HG03139 (cell line): ENCODE measurements around the gene IL17REL.
A peak's percentile ranks its signal among the peaks of the same experiment; 100 is the strongest.

Experiments used
- ATAC-seq: cut with Tn5 transposase; IDR thresholded peaks from one replicate; pipeline ENCODE4 v1.9.1; 2021; ENCODE audit not compliant: unreplicated experiment

IL17REL gene

DNA sequence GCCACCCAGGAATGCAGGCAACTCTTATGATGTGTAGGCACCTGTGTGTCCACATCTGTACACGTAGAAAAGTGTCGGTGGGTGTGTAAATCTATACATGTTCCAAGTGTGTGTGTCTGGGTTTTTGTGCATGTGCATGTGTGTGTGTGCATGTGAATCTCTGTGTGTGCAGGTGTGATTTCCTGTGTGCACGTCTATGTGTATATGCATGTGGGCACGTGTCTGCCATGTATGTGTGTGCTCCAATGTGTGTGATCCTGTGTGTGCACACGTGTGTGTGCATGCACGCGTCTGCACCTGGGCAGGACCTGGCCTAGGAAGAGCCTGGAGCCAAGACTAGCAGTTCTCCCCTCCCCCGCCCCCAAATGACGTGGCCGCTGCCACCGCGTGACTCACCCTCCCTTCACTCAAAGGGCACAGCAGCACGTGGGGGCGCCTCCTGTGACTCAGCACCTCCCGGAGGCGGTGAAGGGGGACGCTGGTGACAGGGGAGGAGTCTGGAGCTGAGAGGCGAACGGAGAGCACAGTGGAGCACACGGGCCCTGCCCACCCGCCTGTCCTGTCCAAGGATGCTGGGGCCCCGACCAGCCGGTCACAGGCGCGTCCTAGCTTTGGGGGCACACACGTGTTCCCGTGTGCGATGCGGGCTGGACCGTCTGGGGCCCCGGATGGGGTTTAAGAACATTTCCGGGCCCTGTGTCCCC is 41.9 kb downstream of the IL17REL start:
- peak; percentile 50 for ATAC-seq

DNA sequence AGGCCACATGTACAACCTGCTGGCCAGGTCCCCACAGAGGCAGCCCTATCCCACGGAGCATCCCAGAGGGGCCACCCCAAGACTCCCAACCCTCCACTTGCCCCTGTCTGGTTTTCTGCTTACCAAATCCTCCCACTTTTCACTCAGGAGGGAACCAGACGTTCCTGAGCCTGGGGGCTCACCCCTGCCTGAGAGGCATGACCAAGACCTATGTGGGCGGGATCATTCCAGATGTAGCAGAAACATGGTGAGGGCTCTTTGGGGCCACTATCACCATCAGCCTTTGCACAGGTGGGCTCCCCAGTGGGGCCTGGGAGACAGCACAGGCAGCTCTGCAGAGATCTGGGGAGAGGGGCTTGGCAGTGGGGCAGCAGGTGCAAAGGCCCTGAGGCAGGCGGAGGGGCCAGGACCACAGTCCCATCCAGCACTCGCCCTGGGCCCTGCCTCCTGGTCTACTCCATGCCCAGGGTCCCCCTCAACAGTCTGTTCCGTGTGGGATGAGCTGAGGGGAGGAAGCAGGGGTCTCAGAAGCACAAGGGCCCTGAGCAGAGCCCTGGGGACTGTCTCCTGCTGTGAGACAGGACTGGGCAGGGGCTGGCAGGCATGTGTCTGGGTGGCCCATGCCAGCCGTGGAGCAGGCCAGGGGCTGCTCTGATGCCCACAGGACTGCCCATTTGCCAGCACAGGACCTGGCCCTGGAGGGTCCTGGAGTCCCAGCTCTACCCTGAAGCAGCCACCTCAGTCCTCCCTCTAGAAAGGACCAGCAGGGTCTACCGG is 42.6 kb downstream of the IL17REL start:
- ATAC-seq = no peak

DNA sequence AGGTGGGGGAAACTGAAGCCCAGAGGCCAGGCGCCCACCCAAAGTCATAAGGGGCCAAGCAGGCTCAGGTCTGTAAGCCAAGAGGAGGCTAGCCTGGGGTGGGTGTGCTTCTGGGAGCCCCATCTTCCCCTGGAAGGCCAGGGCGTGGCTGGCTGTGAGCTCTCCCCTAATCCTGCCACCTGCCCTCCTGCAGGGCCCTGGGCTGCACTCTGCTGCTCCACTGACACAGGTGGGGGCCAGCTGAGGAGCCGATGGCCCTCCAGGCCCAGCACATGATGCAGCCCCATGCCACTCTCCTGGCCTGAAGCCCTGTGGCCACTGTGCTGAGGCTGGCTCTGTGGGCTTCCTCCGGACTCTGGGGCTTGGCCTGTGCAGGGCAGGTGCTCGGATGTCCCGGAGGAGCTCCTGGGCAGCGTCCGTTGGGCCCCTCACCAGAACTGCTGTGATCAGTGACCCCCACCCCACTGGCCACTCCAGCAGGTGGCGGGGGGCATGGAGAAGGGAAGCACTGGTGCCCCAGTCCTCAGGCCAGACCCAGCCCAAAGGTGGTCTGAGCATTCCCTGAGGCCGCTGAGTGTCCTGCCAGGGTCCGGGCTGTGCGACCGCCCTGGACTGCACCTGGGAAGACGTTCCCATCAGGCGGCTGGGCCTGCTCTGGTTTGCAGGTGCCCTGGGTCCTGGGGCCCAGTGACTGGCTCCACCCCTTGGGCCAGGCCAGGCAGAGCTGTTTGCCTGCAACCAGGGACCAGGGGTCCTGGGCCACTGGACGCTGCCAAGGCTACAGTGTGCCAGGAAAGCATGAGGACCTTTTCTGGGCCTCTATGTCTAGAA is 43.5 kb downstream of the IL17REL start:
- ATAC-seq = no peak

DNA sequence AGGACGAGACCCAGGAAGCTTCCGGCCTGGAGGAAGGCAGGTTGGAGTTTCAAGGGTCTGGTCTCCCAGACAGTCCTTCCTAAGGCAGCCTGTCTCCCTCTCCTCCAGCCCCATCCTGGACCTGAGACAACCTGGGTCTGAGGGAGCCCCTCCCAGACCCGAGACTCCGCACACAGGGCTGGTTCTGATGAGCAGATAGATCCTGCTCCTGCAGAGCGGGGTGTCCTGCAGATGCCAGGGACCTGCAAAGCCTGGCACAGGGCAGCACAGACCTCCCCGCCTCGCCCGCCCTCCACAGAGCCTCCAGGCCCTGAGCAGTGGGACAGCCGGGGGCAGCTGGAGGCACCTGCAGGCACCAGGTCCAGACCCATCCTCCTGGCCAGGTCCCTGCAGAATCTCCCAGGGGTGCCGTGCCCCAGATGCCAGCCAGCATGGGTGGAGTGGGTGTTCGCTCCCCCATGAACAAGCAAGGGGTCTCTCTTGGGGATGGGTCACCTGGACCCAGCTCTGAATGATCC is 44.2 kb downstream of the IL17REL start:
- ATAC-seq = no peak

DNA sequence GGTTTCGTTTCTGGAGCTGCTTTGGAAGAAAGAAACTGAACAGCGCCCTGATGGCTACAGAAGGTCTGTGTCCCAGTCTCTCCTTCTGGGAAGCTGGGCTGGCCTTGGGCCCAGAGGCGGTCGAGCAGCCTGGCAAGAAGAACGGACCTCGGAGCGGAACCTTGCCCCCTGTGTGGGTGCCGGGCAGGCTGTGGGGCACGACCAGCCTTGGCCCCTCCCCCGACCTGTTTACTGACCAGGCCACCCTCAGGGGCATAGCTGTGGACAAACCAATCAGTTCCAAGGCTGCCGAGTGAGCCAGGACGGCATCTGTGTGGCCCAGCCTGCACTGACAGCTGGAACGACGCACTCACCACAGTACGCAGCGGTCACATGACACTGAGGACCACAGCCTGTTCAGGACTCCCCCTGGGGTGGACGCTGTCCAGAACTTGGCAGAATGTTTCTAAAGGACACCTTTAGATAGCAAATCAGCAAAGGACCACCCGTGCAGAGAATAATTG is 44.8 kb downstream of the IL17REL start:
- ATAC-seq = no peak

DNA sequence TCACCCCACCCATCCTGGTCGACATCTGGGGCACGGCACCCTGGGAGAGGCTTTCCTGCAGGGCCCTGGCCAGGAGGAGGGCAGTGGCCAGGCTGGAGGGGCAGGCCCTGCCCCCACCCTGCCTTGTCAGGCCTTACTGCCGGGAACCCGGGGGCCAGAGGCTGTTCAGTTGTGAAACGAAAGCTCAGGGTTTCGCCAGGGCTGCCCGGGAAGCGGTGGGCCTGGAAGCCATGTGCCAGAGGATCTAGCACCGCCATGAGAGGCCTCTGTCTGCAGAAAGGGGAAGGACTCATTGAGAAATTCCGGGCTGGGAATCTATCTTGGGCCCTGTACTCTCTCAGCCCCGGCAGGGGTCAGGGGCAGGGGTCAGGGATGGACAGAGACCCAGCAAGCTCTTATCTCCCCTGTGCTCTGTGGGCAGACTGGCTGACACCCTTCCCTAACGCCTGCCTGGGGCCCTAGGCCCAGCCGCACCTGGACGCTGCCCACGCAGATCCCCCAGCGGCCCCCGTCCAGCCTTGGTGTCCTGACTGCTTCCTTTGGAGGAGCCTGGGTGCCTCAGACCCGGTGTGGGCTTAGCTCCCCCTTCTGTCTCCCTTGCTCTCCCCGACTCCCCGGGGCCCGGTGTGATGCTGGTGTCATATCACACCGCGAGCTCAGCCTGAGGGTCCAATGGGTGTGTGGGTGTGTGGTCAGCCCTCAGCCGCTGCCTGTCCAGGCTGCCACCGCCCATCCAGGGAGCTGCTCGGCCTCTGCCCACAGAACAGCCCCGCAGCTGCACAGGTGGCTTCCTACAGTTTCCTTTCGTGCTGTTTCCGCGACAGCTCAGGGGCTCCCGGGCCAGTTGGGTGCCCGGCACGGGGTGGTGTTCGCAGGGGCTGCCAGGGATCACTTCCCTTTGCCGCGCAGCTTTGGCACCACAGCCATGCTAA is 45.5 kb downstream of the IL17REL start:
- no peak for ATAC-seq

DNA sequence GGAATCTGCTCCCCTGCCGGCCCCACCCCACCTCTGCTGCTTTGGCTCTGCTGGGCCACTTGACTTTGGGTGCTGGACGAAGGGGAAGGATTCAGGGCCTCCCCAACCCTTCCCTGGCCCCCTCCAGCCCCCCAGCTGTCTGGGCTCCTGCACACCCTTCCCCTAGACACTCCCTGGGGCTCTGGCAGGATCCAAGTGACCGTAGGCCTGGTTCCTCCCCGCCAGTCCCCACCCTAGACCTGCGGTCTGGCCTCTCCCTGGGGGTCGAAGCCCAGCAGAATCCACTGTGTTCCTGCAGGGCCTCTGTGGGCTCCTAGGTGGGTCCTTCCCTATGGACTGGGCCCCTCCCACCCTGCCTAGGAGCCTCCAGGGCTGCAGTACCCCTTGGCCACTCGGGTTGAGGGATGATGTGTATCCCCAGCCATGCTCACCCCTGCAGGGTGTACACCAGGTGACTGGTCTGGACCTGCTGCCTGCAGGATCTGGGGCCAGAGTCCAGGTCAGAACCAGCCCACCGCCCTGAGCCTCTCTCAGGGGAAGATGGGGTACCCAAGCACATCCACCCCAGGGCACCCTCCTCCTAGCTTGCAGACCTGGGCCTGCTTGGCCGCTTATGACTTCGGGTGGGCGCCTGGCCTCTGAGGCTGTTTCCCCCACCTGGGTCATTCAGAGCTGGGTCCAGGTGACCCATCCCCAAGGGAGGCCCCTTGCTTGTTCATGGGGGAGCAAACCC is 46.4 kb downstream of the IL17REL start:
- ATAC-seq = no peak

DNA sequence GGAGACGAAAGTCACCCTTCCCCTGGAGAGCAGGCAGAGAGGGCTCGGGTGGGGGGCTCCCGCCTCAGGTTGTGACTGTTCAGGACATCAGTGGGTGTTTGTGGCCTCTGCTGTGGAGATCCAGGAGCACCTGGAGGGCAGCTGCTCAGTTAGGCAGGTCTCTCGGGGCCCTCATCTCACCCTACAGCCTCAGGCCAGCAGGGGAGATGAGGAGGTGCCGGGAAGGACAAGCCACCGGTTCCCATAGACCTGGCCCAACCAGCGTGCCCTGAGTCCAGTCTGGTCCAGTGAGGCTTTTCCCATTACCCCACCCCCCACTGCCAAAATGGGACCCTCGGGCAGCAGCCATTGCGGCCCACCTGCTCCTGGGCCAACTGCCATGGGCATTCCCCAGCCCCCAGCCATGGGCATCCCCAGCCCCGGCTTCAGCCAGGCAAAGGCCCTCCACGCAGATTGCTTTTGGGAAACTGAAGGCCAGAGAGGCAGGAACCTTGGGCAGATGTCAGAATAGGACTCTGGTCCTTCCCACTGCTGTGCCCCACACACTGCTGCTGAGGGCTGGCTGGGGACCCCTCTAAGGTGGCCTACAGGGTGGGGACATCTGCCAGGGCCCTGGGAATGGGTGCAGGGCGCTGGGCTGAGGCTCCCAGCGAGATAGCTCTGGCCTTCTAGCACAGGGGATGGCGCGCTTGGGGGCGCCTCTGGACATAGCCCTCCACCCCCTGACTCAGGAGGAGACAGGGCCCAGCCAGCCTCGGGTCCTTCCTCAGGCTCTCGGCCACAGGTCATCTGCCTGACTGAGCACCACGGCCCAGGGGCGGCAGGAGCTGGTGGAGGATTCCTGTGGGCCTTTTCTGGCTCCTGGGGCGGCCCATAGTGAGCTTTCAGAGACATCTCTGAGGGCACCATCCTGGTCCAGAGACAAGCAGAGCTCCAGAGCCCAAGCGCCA is 47.2 kb downstream of the IL17REL start:
- ATAC-seq = no peak

DNA sequence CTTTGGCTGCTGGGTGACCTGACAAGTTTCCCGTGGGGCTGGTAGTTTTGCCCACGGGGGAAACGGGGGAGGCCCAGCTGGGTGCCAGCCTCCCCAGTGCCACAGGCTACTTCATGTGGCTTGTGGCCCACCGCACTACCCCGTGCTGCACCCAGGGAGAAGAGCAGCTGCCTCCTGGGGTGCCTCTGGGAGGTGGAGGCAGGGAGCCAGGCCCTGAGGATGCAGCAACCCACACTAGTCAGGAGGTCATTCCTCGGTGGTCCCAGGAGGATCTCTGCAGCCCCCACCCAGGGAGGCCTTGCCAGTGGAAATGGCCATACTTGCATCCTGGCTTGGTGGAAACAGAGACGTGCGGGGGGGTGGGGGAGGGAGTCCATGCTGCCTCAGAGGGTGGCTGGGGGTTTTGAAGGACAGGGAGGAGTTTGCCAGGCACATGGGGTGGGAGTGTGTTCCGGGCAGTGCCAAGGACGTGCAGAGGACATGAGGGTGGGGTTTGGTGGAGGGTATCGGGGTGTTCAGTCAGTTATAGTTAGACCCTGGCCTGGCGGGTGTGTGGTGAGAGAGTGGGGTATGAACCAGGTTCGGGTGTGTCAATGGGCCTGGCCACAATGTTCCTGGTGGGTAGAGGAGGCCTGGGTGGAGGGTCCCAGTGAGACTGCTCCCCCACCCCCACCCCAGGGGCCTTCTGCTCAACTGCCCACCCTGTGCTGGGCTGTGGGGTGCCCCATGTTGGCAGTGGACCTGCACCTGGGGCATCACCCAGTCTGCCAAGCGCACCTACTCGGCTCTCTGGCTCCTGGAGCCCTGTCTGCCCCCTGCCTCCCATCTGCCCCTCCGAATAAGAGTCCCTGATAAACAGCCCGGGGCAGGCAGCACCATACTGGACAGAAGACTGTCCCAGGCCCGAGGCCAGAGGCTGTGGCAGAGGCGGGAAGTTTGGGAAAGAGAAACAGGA is 48.2 kb downstream of the IL17REL start:
- ATAC-seq = no peak

DNA sequence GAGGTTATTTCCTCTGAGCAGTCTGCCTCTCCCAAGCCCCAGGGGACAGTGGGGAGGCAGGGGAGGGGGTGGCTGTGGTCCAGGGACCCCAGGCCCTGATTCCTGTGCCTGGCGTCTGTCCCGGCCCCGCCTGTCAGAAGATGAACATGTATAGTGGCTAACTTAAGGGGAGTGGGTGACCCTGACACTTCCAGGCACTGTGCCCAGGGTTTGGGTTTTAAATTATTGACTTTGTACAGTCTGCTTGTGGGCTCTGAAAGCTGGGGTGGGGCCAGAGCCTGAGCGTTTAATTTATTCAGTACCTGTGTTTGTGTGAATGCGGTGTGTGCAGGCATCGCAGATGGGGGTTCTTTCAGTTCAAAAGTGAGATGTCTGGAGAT is 48.9 kb downstream of the IL17REL start:
- ATAC-seq = no peak

DNA sequence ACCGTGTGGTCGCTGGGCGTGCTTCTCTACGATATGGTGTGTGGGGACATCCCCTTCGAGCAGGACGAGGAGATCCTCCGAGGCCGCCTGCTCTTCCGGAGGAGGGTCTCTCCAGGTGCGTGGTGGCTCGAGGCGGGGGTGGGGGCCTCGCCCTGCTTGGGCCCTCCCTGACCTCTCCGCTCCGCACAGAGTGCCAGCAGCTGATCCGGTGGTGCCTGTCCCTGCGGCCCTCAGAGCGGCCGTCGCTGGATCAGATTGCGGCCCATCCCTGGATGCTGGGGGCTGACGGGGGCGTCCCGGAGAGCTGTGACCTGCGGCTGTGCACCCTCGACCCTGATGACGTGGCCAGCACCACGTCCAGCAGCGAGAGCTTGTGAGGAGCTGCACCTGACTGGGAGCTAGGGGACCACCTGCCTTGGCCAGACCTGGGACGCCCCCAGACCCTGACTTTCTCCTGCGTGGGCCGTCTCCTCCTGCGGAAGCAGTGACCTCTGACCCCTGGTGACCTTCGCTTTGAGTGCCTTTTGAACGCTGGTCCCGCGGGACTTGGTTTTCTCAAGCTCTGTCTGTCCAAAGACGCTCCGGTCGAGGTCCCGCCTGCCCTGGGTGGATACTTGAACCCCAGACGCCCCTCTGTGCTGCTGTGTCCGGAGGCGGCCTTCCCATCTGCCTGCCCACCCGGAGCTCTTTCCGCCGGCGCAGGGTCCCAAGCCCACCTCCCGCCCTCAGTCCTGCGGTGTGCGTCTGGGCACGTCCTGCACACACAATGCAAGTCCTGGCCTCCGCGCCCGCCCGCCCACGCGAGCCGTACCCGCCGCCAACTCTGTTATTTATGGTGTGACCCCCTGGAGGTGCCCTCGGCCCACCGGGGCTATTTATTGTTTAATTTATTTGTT is 49.6 kb downstream of the IL17REL start:
- ATAC-seq = no peak

DNA sequence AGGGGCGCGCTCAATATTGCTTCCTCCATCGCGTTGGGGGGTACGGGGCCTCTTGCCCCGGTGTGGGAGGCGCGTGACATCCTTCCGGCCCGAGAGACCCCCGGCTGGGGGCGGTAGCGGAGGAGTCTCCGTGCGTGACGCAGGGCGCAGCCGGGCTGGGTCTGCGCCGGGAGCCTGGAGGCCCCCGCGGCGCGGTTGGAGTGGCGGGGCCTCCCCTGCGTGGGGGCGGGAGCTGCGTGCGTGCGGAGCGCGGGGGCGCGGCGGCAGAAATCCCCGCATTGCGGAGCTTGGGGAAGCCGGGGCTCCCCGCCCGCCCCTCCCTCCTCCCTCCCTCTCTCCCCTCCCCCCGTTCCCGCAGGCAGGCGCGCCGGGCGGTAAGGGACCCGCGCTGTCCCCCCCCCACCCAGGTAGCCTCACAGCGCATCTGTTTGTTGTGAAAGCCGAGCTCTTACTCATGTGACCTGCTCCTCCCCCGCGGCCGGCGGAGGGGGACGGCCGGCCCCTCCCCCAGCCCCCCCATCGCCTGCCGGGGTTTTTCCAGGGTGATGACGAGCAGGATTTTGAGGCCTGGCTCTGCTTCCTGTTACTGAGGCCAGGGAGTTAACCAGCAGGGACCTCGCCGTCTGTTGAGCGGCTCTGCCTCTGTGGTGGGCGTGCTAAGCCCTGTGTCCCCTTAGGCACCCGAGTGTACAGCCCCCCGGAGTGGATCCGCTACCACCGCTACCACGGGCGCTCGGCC is 50.4 kb downstream of the IL17REL start:
- no peak for ATAC-seq

DNA sequence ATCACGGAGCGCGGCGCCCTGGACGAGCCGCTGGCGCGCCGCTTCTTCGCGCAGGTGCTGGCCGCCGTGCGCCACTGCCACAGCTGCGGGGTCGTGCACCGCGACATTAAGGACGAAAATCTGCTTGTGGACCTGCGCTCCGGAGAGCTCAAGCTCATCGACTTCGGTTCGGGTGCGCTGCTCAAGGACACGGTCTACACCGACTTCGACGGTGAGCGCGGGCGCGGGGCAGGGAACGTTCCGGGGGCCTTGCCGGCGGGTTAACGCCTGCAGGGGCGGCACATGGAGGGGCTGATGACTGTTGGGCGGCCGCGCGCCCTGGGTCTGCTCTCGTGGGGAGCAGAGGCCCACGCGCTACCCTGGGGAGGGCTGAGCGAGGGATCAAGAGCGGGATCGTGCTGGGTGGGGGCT is 51.0 kb downstream of the IL17REL start:
- ATAC-seq = no peak

DNA sequence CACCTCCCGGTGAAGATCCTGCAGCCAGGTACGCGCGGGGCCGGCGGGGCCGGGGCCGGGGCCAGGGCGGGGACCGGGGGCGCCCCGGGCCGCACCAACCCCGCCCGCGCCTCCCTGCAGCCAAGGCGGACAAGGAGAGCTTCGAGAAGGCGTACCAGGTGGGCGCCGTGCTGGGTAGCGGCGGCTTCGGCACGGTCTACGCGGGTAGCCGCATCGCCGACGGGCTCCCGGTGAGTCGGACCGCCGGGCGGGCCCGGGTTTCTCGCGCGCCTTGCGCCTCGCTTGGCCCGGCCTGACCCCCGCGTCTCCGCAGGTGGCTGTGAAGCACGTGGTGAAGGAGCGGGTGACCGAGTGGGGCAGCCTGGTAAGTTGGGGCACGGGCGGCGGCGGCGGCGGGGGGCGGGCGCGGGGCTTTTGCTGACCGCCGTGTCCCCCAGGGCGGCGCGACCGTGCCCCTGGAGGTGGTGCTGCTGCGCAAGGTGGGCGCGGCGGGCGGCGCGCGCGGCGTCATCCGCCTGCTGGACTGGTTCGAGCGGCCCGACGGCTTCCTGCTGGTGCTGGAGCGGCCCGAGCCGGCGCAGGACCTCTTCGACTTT is 51.5 kb downstream of the IL17REL start:
- ATAC-seq = no peak
